Fibroblast of lung (primary cell): ENCODE results near the gene MEF2A.

Source experiments
- CTCF ChIP-seq, 2 donors: IDR thresholded peaks in 1 of 2; conservative IDR thresholded peaks in 1 of 2; 1 replicate in 1 of 2; 2 replicates in 1 of 2; pipeline ENCODE4 v1.5.1; 2011 to 2012; ENCODE audit warnings: low read length in 2 of 2, control low read depth in 1 of 2, inconsistent platforms in 1 of 2, low read depth in 1 of 2, mild to moderate bottlenecking in 1 of 2
- EZH2 ChIP-seq: IDR thresholded peaks from 2 replicates; pipeline ENCODE4 v1.5.1; 2012; ENCODE audit warnings: low read length, control low read depth, mild to moderate bottlenecking; ENCODE audit errors: missing control alignments

DNA sequence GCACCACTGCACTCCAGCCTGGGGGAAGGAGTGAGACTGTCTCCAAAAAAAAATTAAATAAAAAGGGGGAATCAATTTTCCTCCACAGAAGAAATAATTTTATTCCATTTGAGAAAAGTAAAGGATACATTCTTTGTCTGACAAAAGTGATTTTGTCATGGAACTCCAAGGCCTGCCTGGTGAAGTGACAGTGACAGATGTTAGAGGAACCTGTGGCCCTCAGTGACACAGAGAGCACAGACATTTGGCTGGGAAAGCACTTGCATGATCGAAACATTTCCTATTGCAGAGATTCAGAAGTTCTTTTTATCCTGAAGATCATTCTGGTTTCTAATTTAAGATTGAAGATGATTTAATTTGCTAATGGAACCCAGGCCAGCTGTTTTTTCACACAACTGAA lies 161.5 kb downstream of the MEF2A start:
- TF ChIP-seq CTCF (conservative IDR thresholded peaks at IDR 0.05 in 1 of 2, IDR thresholded peaks at IDR 0.05 in 1 of 2; ENCODE audit: low read depth in 1 of 2, low read length in 2 of 2) (no peak), EZH2 (no peak)
